Cardiac muscle cell (in vitro differentiated cells and primary cell): Measurements from ENCODE around the gene TLR10. TPM values are rescaled to one million over a fixed set of nuclear protein-coding genes. Genes with fewer than 3 reads are reported as not detected.

ENCODE experiments used
- DNase-seq, 2 donors: peaks; one replicate each; pipeline versions ENCODE4 v3.0.0 to v3.0.0-alpha.2; 2010 to 2017; ENCODE audit warnings: low read depth in 1 of 2, low spot score in 1 of 2
- H3K27ac ChIP-seq: fragments of 200-600 bp; sonication (generic); 2 replicates; pipeline ENCODE4 v1.5.1; 2016
- H3K27me3 ChIP-seq: fragments of 200-600 bp; sonication (generic); 2 replicates; pipeline ENCODE4 v1.6.0; 2016; ENCODE audit warnings: control low read depth
- H3K36me3 ChIP-seq: fragments of 200-600 bp; sonication (generic); 2 replicates; pipeline ENCODE4 v1.5.1; 2016; ENCODE audit warnings: control low read depth
- H3K4me1 ChIP-seq: fragments of 200-600 bp; sonication (generic); 2 replicates; pipeline ENCODE4 v1.8.1; 2017; ENCODE audit warnings: low read depth, mild to moderate bottlenecking, mixed run types
- H3K4me3 ChIP-seq: fragments of 200-600 bp; sonication (generic); 2 replicates; pipeline ENCODE4 v1.5.1; 2016; ENCODE audit warnings: mild to moderate bottlenecking
- H3K9me3 ChIP-seq: fragments of 200-600 bp; sonication (generic); 2 replicates; pipeline ENCODE4 v1.5.1; 2017; ENCODE audit warnings: low read depth, mild to moderate bottlenecking, control low read depth
- CTCF ChIP-seq: IDR thresholded peaks from 2 replicates; pipeline ENCODE4 v1.5.1; 2012; ENCODE audit warnings: low read depth, mild to moderate bottlenecking, low read length
- polyA plus RNA-seq: library from polyadenylated mRNA; unstranded; fragments of >200 nt; fragmentation: Nextera tagmentation; extraction: Ambion mirVana; gene quantifications from 2 replicates; pipeline ENCODE4 v1.2.1, GENCODE V29; 2016
- total RNA-seq: library from RNA; depleted of rRNA; stranded (reverse); fragments of >200 nt; gene quantifications from 2 replicates; pipeline ENCODE4 v1.2.3, GENCODE V29; 2016

The TLR10 gene, protein sequence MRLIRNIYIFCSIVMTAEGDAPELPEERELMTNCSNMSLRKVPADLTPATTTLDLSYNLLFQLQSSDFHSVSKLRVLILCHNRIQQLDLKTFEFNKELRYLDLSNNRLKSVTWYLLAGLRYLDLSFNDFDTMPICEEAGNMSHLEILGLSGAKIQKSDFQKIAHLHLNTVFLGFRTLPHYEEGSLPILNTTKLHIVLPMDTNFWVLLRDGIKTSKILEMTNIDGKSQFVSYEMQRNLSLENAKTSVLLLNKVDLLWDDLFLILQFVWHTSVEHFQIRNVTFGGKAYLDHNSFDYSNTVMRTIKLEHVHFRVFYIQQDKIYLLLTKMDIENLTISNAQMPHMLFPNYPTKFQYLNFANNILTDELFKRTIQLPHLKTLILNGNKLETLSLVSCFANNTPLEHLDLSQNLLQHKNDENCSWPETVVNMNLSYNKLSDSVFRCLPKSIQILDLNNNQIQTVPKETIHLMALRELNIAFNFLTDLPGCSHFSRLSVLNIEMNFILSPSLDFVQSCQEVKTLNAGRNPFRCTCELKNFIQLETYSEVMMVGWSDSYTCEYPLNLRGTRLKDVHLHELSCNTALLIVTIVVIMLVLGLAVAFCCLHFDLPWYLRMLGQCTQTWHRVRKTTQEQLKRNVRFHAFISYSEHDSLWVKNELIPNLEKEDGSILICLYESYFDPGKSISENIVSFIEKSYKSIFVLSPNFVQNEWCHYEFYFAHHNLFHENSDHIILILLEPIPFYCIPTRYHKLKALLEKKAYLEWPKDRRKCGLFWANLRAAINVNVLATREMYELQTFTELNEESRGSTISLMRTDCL
- total RNA-seq (not detected in 2 replicates), polyA plus RNA-seq (0.06 TPM in 1 of 2 replicates, not detected in the other)

DNA sequence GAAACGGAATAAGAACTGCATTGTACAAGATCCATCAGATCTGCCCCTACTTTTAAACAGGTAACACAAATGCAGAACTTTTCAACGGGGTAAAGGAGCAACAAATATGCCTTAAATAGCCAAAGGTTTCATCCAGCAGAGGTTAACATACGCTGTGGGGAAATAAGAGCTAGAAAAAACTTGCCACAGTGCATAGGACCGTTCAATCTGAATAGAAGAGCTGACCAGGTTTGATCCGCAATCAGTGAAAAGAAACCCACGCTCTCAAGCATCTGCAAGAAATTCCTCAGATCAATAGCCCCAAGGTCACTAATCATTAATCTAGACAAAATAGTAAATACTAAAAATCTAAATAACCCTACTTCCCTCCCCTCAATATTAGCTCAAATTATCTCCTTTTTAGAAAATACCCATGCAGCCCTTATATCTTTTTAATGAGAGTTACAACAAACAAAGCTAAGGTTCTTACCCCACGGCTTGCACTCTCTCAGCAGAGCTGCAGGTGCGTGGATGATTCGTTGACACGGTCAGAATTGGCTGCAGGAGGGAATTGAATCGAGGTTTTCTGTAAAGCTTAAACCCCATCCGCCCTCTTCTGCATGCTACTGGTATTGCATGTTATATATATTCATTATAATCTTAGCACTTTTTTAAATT is at the start of gene TLR10:
Gene TLR10 (minus strand): TSS at position 539 of the 657 bp plus-strand sequence. CDS start 7,400 bp downstream, outside the sequence.
- no peaks in the 10 kb centered on the region for H3K9me3 ChIP-seq
- no peak within 1 kb of the TSS for H3K4me3 ChIP-seq
- H3K27me3 ChIP-seq: no peaks in the 10 kb centered on the region
- peak; percentile 64 to 67 for DNase-seq
- H3K27ac ChIP-seq: no peak within 1 kb of the TSS
- peak; percentile 51 for TF ChIP-seq CTCF
- H3K36me3 ChIP-seq: no peaks in the 10 kb centered on the region
- no peaks in the 10 kb centered on the region for H3K4me1 ChIP-seq

DNA sequence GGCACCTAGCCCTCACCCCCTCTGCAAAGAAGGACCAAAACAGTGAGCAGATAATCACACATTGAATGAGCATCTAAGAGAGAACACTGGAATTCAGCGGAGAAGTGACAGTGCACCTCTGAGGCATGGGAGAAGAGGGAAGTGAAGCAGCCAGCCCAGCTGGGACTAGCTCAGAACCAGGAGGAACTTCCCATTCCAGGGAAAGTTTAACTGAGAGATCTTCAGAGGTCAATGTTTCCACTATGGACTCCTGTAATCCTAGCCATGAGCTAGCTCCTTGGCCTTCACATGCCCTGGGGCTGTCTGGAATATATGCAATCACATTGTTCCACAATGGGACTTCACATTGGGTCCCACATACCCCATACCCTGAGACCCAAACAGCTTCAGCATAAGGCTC is 49.4 kb upstream of the TLR10 start:
- Histone ChIP-seq H3K9me3 (no peaks in the 10 kb centered on the region), H3K27me3 (no peaks in the 10 kb centered on the region), H3K4me3 (no peak overlapping the region), H3K27ac (no peak overlapping the region), H3K36me3 (no peaks in the 10 kb centered on the region), H3K4me1 (no peaks in the 10 kb centered on the region)
- DNase-seq: no peak
- TF ChIP-seq CTCF: no peak

GRCh38 chr4:38831653-38832052 is 48.9 kb upstream of the TLR10 start:
- DNase-seq: peak in 1 of 2 donors; percentile 8
- TF ChIP-seq CTCF: no peak
- H3K9me3 ChIP-seq: no peaks in the 10 kb centered on the region
- no peaks in the 10 kb centered on the region for H3K36me3 ChIP-seq
- H3K4me1 ChIP-seq: no peaks in the 10 kb centered on the region
- H3K27me3 ChIP-seq: no peaks in the 10 kb centered on the region
- no peak overlapping the region for H3K27ac ChIP-seq
- no peak overlapping the region for H3K4me3 ChIP-seq

GRCh38 chr4:38829237-38829636 is 46.4 kb upstream of the TLR10 start:
- Histone ChIP-seq H3K4me3 (no peak overlapping the region), H3K4me1 (no peaks in the 10 kb centered on the region), H3K27me3 (no peaks in the 10 kb centered on the region), H3K27ac (no peak overlapping the region), H3K36me3 (no peaks in the 10 kb centered on the region), H3K9me3 (no peaks in the 10 kb centered on the region)
- no peak for TF ChIP-seq CTCF
- DNase-seq: no peak

DNA sequence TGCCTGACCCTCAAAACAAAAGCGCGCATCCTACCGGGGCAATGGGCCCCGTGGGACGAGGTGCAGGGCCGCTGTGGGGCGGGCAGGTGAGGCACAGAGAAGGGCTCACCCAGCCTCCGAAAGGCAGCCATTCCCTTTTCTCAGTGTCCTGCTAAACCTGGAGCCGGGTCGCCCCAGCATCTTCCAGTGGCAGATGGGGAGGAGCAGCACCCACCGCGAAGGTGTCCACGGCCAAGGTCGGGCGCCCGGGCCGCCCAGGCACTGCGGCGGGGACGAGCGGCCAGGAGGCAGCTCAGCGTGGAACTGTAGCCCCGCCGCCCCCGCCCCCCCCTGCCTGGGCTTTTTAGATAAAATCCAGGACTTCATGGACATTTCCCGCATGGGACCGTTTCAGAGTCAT is 41.0 kb upstream of the TLR10 start:
- no peak for DNase-seq
- H3K36me3 ChIP-seq: no peaks in the 10 kb centered on the region
- H3K9me3 ChIP-seq: no peaks in the 10 kb centered on the region
- H3K4me3 ChIP-seq: no peak overlapping the region
- H3K27ac ChIP-seq: no peak overlapping the region
- H3K4me1 ChIP-seq: no peaks in the 10 kb centered on the region
- H3K27me3 ChIP-seq: no peaks in the 10 kb centered on the region
- TF ChIP-seq CTCF: no peak
